OCI-LY7 (cell line): Measurements from ENCODE around the gene PARD6A. TPM values are rescaled to one million over a fixed set of nuclear protein-coding genes. Genes with fewer than 3 reads are reported as not detected.

Source experiments
- BruUV-seq: library from RNA; stranded (reverse); fragments of 400-500 nt; replicated peaks from 2 replicates; lab custom pipeline; 2021; lab: Mats Ljungman, UMichigan
- CTCF ChIA-PET: fragments of 300-600 bp; sonication (Branson Sonifier 250); formaldehyde crosslinking; loops from one replicate; lab custom pipeline; 2022; ENCODE audit warnings: antibody characterized with exemption; ENCODE audit not compliant: unreplicated experiment; lab: Charles Lee
- POLR2A ChIA-PET: fragments of 300-600 bp; sonication (Branson Sonifier 250); formaldehyde crosslinking; loops from one replicate; lab custom pipeline; 2022; ENCODE audit warnings: antibody characterized with exemption; lab: Charles Lee
- DNase-seq: peaks from one replicate; pipeline ENCODE4 v3.0.0-alpha.2; 2015; ENCODE audit warnings: low spot score
- H2AFZ ChIP-seq: fragments of 200-600 bp; sonication (generic), shearing (Covaris generic); 2 replicates; pipeline ENCODE4 v1.6.1; 2014; ENCODE audit warnings: mild to moderate bottlenecking, antibody characterized with exemption, low read length, moderate library complexity
- H3K27ac ChIP-seq: fragments of 200-600 bp; sonication (generic); 2 replicates; pipeline ENCODE4 v1.5.1; 2014; ENCODE audit warnings: mixed run types, low read depth, mild to moderate bottlenecking, moderate library complexity, low read length, inconsistent platforms; ENCODE audit not compliant: poor library complexity, severe bottlenecking
- H3K36me3 ChIP-seq: fragments of 200-600 bp; sonication (generic); 2 replicates; pipeline ENCODE4 v1.6.1; 2014; ENCODE audit warnings: mild to moderate bottlenecking, antibody characterized with exemption, low read length, moderate library complexity, mixed read lengths; ENCODE audit not compliant: insufficient read depth
- H3K4me1 ChIP-seq: fragments of 200-600 bp; sonication (generic); 2 replicates; pipeline ENCODE4 v1.5.1; 2014; ENCODE audit warnings: mild to moderate bottlenecking, low read length; ENCODE audit not compliant: insufficient read depth, poor library complexity, severe bottlenecking
- H3K4me2 ChIP-seq: fragments of 200-600 bp; sonication (generic); 2 replicates; pipeline ENCODE4 v1.6.1; 2014; ENCODE audit warnings: mild to moderate bottlenecking, low read length
- H3K4me3 ChIP-seq: fragments of 200-600 bp; sonication (generic); 2 replicates; pipeline ENCODE4 v1.5.1; 2014; ENCODE audit warnings: mild to moderate bottlenecking, low read depth, low read length; ENCODE audit not compliant: poor library complexity, severe bottlenecking
- H3K79me2 ChIP-seq: fragments of 200-600 bp; sonication (generic); 2 replicates; pipeline ENCODE4 v1.6.1; 2016; ENCODE audit warnings: low read depth, mild to moderate bottlenecking, low read length, moderate library complexity, mixed read lengths; ENCODE audit not compliant: insufficient read depth
- H3K9me2 ChIP-seq: fragments of 200-600 bp; sonication (generic); 2 replicates; pipeline ENCODE4 v1.6.1; 2016; ENCODE audit warnings: mild to moderate bottlenecking, low read length, mixed read lengths; ENCODE audit not compliant: insufficient read depth
- H3K9me3 ChIP-seq: fragments of 200-600 bp; sonication (generic); 2 replicates; pipeline ENCODE4 v1.6.1; 2014; ENCODE audit warnings: mild to moderate bottlenecking, mixed run types, low read length, mixed read lengths
- H4K20me1 ChIP-seq: fragments of 200-600 bp; sonication (generic); 2 replicates; pipeline ENCODE4 v1.6.1; 2014; ENCODE audit warnings: mild to moderate bottlenecking, antibody characterized with exemption, low read length, moderate library complexity, mixed read lengths; ENCODE audit not compliant: insufficient read depth
- EZH2phosphoT487 ChIP-seq: fragments of 200-600 bp; sonication (generic); IDR thresholded peaks from 2 replicates; pipeline ENCODE4 v1.6.1; 2018; ENCODE audit warnings: low read depth, borderline replicate concordance, mild to moderate bottlenecking, mixed run types, antibody characterized with exemption, low read length, moderate library complexity, mixed read lengths
- intact Hi-C: fragments of 100-400 bp; cut with micrococcal nuclease; formaldehyde crosslinking; loops from one replicate; pipeline ENCODE4 v1.10.0; 2022; ENCODE audit not compliant: unreplicated experiment
- total RNA-seq, 2 experiments: library from RNA; depleted of rRNA in 1 of 2; stranded (reverse); fragments of >200 nt in 1 of 2; shearing (Covaris generic) in 1 of 2; gene quantifications; 2 replicates each; pipeline ENCODE4 v1.2.3, GENCODE V29; 2014 to 2022
- TF ChIP-seq, protein P1 (sequence below): fragments of 200-600 bp; sonication (generic); conservative IDR thresholded peaks from 2 replicates; pipeline ENCODE4 v1.5.1; 2014; ENCODE audit warnings: mild to moderate bottlenecking, antibody characterized with exemption, low read length, moderate library complexity, mixed read lengths

The PARD6A gene
- total RNA-seq, 2 experiments from 2014 or later, result 14.0 to 23.3 TPM

DNA sequence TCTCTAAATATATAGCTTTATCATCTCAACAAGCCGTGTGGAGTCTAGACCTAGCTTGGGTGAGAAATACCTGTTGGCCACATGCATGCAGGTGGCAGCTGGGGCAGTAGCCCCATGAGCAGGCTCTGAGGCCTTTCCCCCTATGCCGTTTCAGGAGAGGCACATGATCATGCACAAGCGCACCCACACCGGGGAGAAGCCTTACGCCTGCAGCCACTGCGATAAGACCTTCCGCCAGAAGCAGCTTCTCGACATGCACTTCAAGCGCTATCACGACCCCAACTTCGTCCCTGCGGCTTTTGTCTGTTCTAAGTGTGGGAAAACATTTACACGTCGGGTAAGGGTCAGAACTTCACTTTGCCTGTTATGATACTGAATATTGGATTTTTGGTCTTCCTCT is 32.5 kb upstream of the PARD6A start:
- Histone ChIP-seq H3K4me2 (no peak overlapping the region), H2AFZ (no peak overlapping the region), H3K36me3 (peaks cover 90% of the 10 kb centered on the region), H3K27ac (no peak overlapping the region), H3K9me3 (no peaks in the 10 kb centered on the region), H3K9me2 (no peaks in the 10 kb centered on the region), H4K20me1 (0 out of 2 replicates have a peak, but pooled peaks cover 3% of the 10 kb centered on the region), H3K79me2 (no peaks in the 10 kb centered on the region), H3K4me1 (no peaks in the 10 kb centered on the region), H3K4me3 (no peak overlapping the region)
- no peak for DNase-seq
- no TSS peak for BruUV-seq
- POLR2A ChIA-PET, result no interaction called here
- intact Hi-C loops, result no loop called here
- TF ChIP-seq, protein P1, sequence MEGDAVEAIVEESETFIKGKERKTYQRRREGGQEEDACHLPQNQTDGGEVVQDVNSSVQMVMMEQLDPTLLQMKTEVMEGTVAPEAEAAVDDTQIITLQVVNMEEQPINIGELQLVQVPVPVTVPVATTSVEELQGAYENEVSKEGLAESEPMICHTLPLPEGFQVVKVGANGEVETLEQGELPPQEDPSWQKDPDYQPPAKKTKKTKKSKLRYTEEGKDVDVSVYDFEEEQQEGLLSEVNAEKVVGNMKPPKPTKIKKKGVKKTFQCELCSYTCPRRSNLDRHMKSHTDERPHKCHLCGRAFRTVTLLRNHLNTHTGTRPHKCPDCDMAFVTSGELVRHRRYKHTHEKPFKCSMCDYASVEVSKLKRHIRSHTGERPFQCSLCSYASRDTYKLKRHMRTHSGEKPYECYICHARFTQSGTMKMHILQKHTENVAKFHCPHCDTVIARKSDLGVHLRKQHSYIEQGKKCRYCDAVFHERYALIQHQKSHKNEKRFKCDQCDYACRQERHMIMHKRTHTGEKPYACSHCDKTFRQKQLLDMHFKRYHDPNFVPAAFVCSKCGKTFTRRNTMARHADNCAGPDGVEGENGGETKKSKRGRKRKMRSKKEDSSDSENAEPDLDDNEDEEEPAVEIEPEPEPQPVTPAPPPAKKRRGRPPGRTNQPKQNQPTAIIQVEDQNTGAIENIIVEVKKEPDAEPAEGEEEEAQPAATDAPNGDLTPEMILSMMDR, result no peak
- no peak for TF ChIP-seq EZH2phosphoT487
- CTCF ChIA-PET, result no interaction called here

DNA sequence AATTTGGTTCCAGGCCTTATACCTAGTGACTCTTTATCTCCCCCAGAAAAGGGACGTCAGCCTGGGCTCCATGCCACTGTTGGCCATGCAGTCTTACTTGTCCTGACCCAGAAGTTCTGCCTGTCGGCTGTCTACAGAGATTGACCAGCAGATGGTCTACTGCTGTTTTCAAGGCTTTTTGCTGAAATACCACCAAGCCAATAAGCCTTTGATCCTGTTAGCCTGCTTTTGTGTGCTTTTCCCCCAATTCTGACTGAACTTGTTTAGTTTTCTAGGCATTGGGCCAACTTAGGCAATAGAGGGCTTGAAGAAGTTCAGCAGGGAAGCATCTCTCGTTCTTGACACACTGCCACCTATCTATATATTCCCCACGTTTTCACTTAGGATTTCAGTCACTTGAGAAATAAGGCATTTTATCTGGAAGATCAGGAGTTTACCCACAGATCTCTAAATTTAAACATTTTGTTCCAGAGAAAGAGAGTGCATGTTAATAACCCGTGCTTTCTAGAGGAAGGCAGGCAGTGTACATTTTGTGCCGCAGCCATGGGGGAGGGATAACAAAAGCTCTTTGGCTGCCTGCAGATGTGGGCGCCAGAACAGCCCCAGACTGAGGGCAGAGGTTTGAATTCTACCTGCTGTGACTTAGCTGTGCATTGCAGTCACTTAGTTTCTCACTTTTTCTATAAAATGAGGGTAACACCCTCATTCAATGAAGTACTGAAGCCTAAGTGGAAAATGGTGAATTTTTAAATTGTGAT is 28.2 kb upstream of the PARD6A start:
- Histone ChIP-seq H3K9me3 (no peaks in the 10 kb centered on the region), H4K20me1 (0 out of 2 replicates have a peak, but pooled peaks cover 3% of the 10 kb centered on the region), H3K27ac (no peak overlapping the region), H3K4me2 (no peak overlapping the region), H2AFZ (no peak overlapping the region), H3K4me3 (no peak overlapping the region), H3K9me2 (no peaks in the 10 kb centered on the region), H3K36me3 (peaks cover 93% of the 10 kb centered on the region), H3K79me2 (no peaks in the 10 kb centered on the region), H3K4me1 (no peaks in the 10 kb centered on the region)
- no peak for TF ChIP-seq EZH2phosphoT487
- TF ChIP-seq, protein P1, result no peak
- no TSS peak for BruUV-seq
- DNase-seq, result no peak
- intact Hi-C loops, result no loop called here
- CTCF ChIA-PET, result no interaction called here
- POLR2A ChIA-PET, result interaction anchor here (1.4 kb wide), 1 partner anchor 16 kb away, joined by 3 read pairs; no protein-coding TSS in a partner anchor

DNA sequence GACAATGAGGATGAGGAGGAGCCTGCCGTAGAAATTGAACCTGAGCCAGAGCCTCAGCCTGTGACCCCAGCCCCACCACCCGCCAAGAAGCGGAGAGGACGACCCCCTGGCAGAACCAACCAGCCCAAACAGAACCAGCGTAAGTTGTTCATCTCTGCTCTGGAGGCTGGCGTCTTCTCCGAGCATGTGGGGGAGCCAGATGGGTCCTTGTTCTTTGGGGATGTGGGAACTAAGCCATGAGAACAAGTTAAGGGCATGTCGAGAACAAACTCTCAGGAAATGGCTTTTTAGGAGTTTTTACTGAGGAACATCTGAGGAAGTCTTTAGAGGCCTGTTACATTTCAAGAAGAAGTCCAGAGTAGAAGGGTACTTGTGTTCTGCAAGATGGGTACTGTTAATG is 24.0 kb upstream of the PARD6A start:
- Histone ChIP-seq H4K20me1 (no peaks in the 10 kb centered on the region), H2AFZ (no peak overlapping the region), H3K27ac (no peak overlapping the region), H3K9me2 (no peaks in the 10 kb centered on the region), H3K9me3 (no peaks in the 10 kb centered on the region), H3K79me2 (no peaks in the 10 kb centered on the region), H3K4me2 (no peak overlapping the region), H3K4me3 (no peak overlapping the region), H3K4me1 (no peaks in the 10 kb centered on the region), H3K36me3 (peaks cover 85% of the 10 kb centered on the region)
- no peak for TF ChIP-seq EZH2phosphoT487
- BruUV-seq, result no TSS peak
- POLR2A ChIA-PET, result interaction anchor here (0.6 kb wide), 1 partner anchor 9 kb away, joined by 3 read pairs; no protein-coding TSS in a partner anchor
- no peak for DNase-seq
- CTCF ChIA-PET, result no interaction called here
- intact Hi-C loops, result no loop called here
